CD4-positive, alpha-beta memory T cell (primary cell): ENCODE results near the gene LTK. TPM values are rescaled to one million over a fixed set of nuclear protein-coding genes. Genes with fewer than 3 reads are reported as not detected.

Source experiments
- CTCF ChIA-PET: fragments of 350-600 bp; sonication (Branson Sonifier 250); formaldehyde crosslinking; loops from one replicate; lab custom pipeline; 2021; ENCODE audit warnings: inconsistent platforms; ENCODE audit not compliant: partially characterized antibody; lab: Charles Lee
- POLR2A ChIA-PET: fragments of 350-600 bp; sonication (Branson Sonifier 250); formaldehyde crosslinking; loops from one replicate; lab custom pipeline; 2021; ENCODE audit not compliant: partially characterized antibody; lab: Charles Lee
- DNase-seq, 5 donors: peaks; one replicate each; pipeline versions ENCODE4 v3.0.0 to v3.0.0-alpha.2; 2020 to 2022; ENCODE audit warnings: mixed read lengths in 1 of 5
- H3K27ac ChIP-seq: one replicate; pipeline ENCODE4 v1.7.0; 2013; ENCODE audit warnings: low read depth, low read length
- H3K27me3 ChIP-seq: 2 replicates; pipeline ENCODE4 v1.7.0; 2013; ENCODE audit warnings: mild to moderate bottlenecking, low read length, moderate library complexity; ENCODE audit not compliant: insufficient read depth
- H3K36me3 ChIP-seq: 2 replicates; pipeline ENCODE4 v1.7.0; 2013; ENCODE audit warnings: mild to moderate bottlenecking, low read length, moderate library complexity; ENCODE audit not compliant: insufficient read depth
- H3K4me1 ChIP-seq: 2 replicates; pipeline ENCODE4 v1.7.0; 2013; ENCODE audit warnings: mild to moderate bottlenecking, low read length, moderate library complexity; ENCODE audit not compliant: insufficient read depth
- H3K4me3 ChIP-seq, 2 donors: one replicate each; pipeline ENCODE4 v1.7.0; 2013; ENCODE audit warnings: low read length in 2 of 2, mild to moderate bottlenecking in 1 of 2
- H3K9me3 ChIP-seq, 2 donors: one replicate each; pipeline ENCODE4 v1.7.0; 2013; ENCODE audit warnings: low read length in 2 of 2, control low read depth in 1 of 2; ENCODE audit not compliant: control insufficient read depth in 1 of 2
- H3K27ac Mint-ChIP-seq, 7 donors: one replicate each; pipeline ENCODE4 v1.8.0; 2020 to 2021; ENCODE audit warnings: mixed read lengths in 7 of 7, mild to moderate bottlenecking in 6 of 7, inconsistent platforms in 3 of 7, moderate library complexity in 3 of 7
- H3K27me3 Mint-ChIP-seq, 2 donors: one replicate each; pipeline ENCODE4 v1.8.0; 2020 to 2021; ENCODE audit warnings: mixed read lengths in 2 of 2
- H3K36me3 Mint-ChIP-seq, 2 donors: one replicate each; pipeline ENCODE4 v1.8.0; 2020 to 2021; ENCODE audit warnings: mixed read lengths in 2 of 2, inconsistent platforms in 1 of 2, mild to moderate bottlenecking in 1 of 2
- H3K4me1 Mint-ChIP-seq, 4 donors: one replicate each; pipeline ENCODE4 v1.8.0; 2020 to 2021; ENCODE audit warnings: mixed read lengths in 4 of 4, mild to moderate bottlenecking in 1 of 4
- H3K4me3 Mint-ChIP-seq, 8 donors: one replicate each; pipeline ENCODE4 v1.8.0; 2020 to 2021; ENCODE audit warnings: mixed read lengths in 8 of 8, mild to moderate bottlenecking in 7 of 8, moderate library complexity in 6 of 8, inconsistent platforms in 3 of 8
- H3K9me3 Mint-ChIP-seq, 8 donors: one replicate each; pipeline ENCODE4 v1.8.0; 2020 to 2021; ENCODE audit warnings: mixed read lengths in 8 of 8, mild to moderate bottlenecking in 5 of 8, inconsistent platforms in 3 of 8, moderate library complexity in 1 of 8
- intact Hi-C: fragments of 100-400 bp; cut with micrococcal nuclease; formaldehyde crosslinking; loops from one replicate; pipeline ENCODE4 v1.15.1; 2023
- polyA plus RNA-seq, 2 donors: library from polyadenylated mRNA; unstranded; fragments of 300-500 nt; fragmentation: Illumina TruSeq; gene quantifications; one replicate each; pipeline ENCODE4 v1.2.3, GENCODE V29; 2021
- total RNA-seq, 2 experiments: library from RNA; stranded (reverse); gene quantifications; one replicate each; pipeline ENCODE4 v1.2.3, GENCODE V29; 2021

The LTK gene
- total and polyA plus RNA-seq, 4 experiments from 2014 or later = 1.9 to 5.1 (median 3.7) TPM

GRCh38 chr15:41501191-41501917 is 12.3 kb downstream of the LTK start:
- peaks cover 9% of the 10 kb centered on the region for H3K27me3 ChIP-seq
- DNase-seq = peak in 3 of 5 donors; percentile 37 to 65 (median 39)
- peaks cover 18 to 29% of the 10 kb centered on the region in 2 donors for H3K27me3 Mint-ChIP-seq
- no peaks in the 10 kb centered on the region for H3K9me3 ChIP-seq
- H3K36me3 Mint-ChIP-seq = no peaks in the 10 kb centered on the region
- ChIA-PET CTCF (no interaction called here), POLR2A (interaction anchor here (0.6 to 1.8 kb wide), 6 partner anchors 8 to 444 kb away, joined by 3 to 8 read pairs (median 4); partner anchors contain the start of genes ITPKA and MGA)
- peak overlapping the region in 4 of 7 donors; percentile 35 to 57 (median 45) for H3K27ac Mint-ChIP-seq
- H3K4me1 Mint-ChIP-seq = peaks cover 5 to 34% (median 10%) of the 10 kb centered on the region in 4 donors
- H3K36me3 ChIP-seq = no peaks in the 10 kb centered on the region
- peak overlapping the region in 1 of 2 donors; percentile 50 for H3K4me3 ChIP-seq
- intact Hi-C loops = loop anchor here (5.0 kb wide), 2 partner anchors 41 to 56 kb away; partner anchors contain the start of genes RPAP1 and TYRO3
- H3K4me1 ChIP-seq = peaks cover 19% of the 10 kb centered on the region
- no peaks in the 10 kb centered on the region for H3K9me3 Mint-ChIP-seq
- no peak overlapping the region for H3K27ac ChIP-seq
- H3K4me3 Mint-ChIP-seq = peak overlapping the region; percentile 73 to 84 (median 78)

- intact Hi-C loops = no loop called here
Measured at GRCh38 chr15:41499109-41499851, 14.3 kb downstream of the LTK start.

GRCh38 chr15:41498657-41499056 is 15.0 kb downstream of the LTK start:
- peaks cover 7 to 33% (median 10%) of the 10 kb centered on the region in 4 donors for H3K4me1 Mint-ChIP-seq
- peak overlapping the region in 3 of 8 donors; percentile 29 to 50 (median 43) for H3K4me3 Mint-ChIP-seq
- H3K9me3 Mint-ChIP-seq = no peaks in the 10 kb centered on the region
- H3K27ac Mint-ChIP-seq = peak overlapping the region in 1 of 7 donors; percentile 16
- Histone ChIP-seq H3K27ac (no peak overlapping the region), H3K9me3 (no peaks in the 10 kb centered on the region), H3K4me3 (no peak overlapping the region), H3K27me3 (peaks cover 19% of the 10 kb centered on the region), H3K4me1 (peaks cover 40% of the 10 kb centered on the region), H3K36me3 (no peaks in the 10 kb centered on the region)
- POLR2A ChIA-PET = no interaction called here
- intact Hi-C loops = no loop called here
- H3K27me3 Mint-ChIP-seq = peaks cover 23 to 29% of the 10 kb centered on the region in 2 donors
- no peak for DNase-seq
- no peaks in the 10 kb centered on the region for H3K36me3 Mint-ChIP-seq
- CTCF ChIA-PET = no interaction called here

More at GRCh38 chr15:41499109-41499851, 14.3 kb downstream of the LTK start:
- no peaks in the 10 kb centered on the region for H3K9me3 ChIP-seq
- no peak overlapping the region for H3K27ac ChIP-seq
- H3K4me1 ChIP-seq = peaks cover 38% of the 10 kb centered on the region
- H3K4me3 ChIP-seq = no peak overlapping the region
- Mint-ChIP-seq H3K4me1 (peaks cover 7 to 34% (median 10%) of the 10 kb centered on the region in 4 donors), H3K4me3 (peak overlapping the region in 1 of 8 donors; percentile 50), H3K27ac (no peak overlapping the region), H3K27me3 (peaks cover 23 to 29% of the 10 kb centered on the region in 2 donors), H3K36me3 (no peaks in the 10 kb centered on the region), H3K9me3 (no peaks in the 10 kb centered on the region)
- CTCF ChIA-PET = interaction anchor here (0.7 kb wide), 1 partner anchor 11 kb away, joined by 3 read pairs; no protein-coding TSS in a partner anchor
- peaks cover 19% of the 10 kb centered on the region for H3K27me3 ChIP-seq
- POLR2A ChIA-PET = no interaction called here
- no peaks in the 10 kb centered on the region for H3K36me3 ChIP-seq
- peak in 1 of 5 donors; percentile 7 for DNase-seq

GRCh38 chr15:41495736-41496599 is 17.7 kb downstream of the LTK start:
- Histone ChIP-seq H3K4me1 (peaks cover 42% of the 10 kb centered on the region), H3K4me3 (peak overlapping the region in 1 of 2 donors; percentile 45), H3K27ac (no peak overlapping the region), H3K36me3 (no peaks in the 10 kb centered on the region), H3K9me3 (no peaks in the 10 kb centered on the region), H3K27me3 (peaks cover 19% of the 10 kb centered on the region)
- intact Hi-C loops = no loop called here
- peak overlapping the region in 1 of 7 donors; percentile 18 for H3K27ac Mint-ChIP-seq
- H3K9me3 Mint-ChIP-seq = no peaks in the 10 kb centered on the region
- peaks cover 0 to 2% of the 10 kb centered on the region in 2 donors for H3K36me3 Mint-ChIP-seq
- peak in 1 of 5 donors; percentile 35 for DNase-seq
- CTCF ChIA-PET = no interaction called here
- POLR2A ChIA-PET = interaction anchor here (0.6 to 1.0 kb wide), 3 partner anchors 12 to 48 kb away, joined by 3 to 4 read pairs (median 3); partner anchors contain the start of genes LTK and RPAP1
- peaks cover 9 to 19% (median 15%) of the 10 kb centered on the region in 4 donors for H3K4me1 Mint-ChIP-seq
- H3K27me3 Mint-ChIP-seq = peaks cover 23 to 25% of the 10 kb centered on the region in 2 donors
- H3K4me3 Mint-ChIP-seq = peak overlapping the region; percentile 48 to 80 (median 62)

- H3K4me3 Mint-ChIP-seq = peak overlapping the region; percentile 48 to 80 (median 62)
- DNase-seq = peak in 4 of 5 donors; percentile 35 to 51 (median 43)
- H3K27ac Mint-ChIP-seq = no peak overlapping the region
- POLR2A ChIA-PET = interaction anchor here (0.6 to 1.1 kb wide), 4 partner anchors 11 to 49 kb away, joined by 3 to 5 read pairs (median 4); partner anchors contain the start of genes LTK and RPAP1
- peaks cover 39% of the 10 kb centered on the region for H3K4me1 ChIP-seq
- H3K36me3 Mint-ChIP-seq = peaks cover 0 to 2% of the 10 kb centered on the region in 2 donors
- no peaks in the 10 kb centered on the region for H3K36me3 ChIP-seq
- H3K4me3 ChIP-seq = peak overlapping the region in 1 of 2 donors; percentile 45
- CTCF ChIA-PET = no interaction called here
- no peaks in the 10 kb centered on the region for H3K9me3 Mint-ChIP-seq
- H3K27me3 ChIP-seq = peaks cover 19% of the 10 kb centered on the region
- H3K27me3 Mint-ChIP-seq = peaks cover 20 to 23% of the 10 kb centered on the region in 2 donors
- peaks cover 11 to 21% (median 15%) of the 10 kb centered on the region in 4 donors for H3K4me1 Mint-ChIP-seq
- intact Hi-C loops = no loop called here
- no peak overlapping the region for H3K27ac ChIP-seq
- H3K9me3 ChIP-seq = no peaks in the 10 kb centered on the region
Measured at GRCh38 chr15:41494922-41495735, 18.5 kb downstream of the LTK start.
